AG04449 (cell line): ENCODE measurements around the gene UNC45A.

ENCODE experiments used
- CTCF ChIA-PET: fragments of 350-600 bp; formaldehyde crosslinking; extraction: SDS; loops from one replicate; lab custom pipeline; 2021; ENCODE audit warnings: antibody characterized with exemption; lab: Yijun Ruan, JAX
- POLR2A ChIA-PET: fragments of 400-600, 350-600 bp; formaldehyde crosslinking; extraction: SDS; loops from one replicate; lab custom pipeline; 2020; ENCODE audit warnings: antibody characterized with exemption, inconsistent platforms; lab: Yijun Ruan, JAX
- DNase-seq: peaks from one replicate; pipeline ENCODE4 v3.0.0-alpha.2; 2010; ENCODE audit warnings: low read depth, low spot score
- H3K4me3 ChIP-seq: 2 replicates; pipeline ENCODE4 v1.5.1; 2011; ENCODE audit warnings: low read depth, mild to moderate bottlenecking, control low read depth, low read length
- TF ChIP-seq, protein P1 (sequence below): IDR thresholded peaks from one replicate; pipeline ENCODE4 v1.5.1; 2011; ENCODE audit warnings: mild to moderate bottlenecking, moderate library complexity, low read length, control low read depth, inconsistent platforms; ENCODE audit not compliant: insufficient read depth; ENCODE audit errors: missing control alignments

UNC45A gene

DNA sequence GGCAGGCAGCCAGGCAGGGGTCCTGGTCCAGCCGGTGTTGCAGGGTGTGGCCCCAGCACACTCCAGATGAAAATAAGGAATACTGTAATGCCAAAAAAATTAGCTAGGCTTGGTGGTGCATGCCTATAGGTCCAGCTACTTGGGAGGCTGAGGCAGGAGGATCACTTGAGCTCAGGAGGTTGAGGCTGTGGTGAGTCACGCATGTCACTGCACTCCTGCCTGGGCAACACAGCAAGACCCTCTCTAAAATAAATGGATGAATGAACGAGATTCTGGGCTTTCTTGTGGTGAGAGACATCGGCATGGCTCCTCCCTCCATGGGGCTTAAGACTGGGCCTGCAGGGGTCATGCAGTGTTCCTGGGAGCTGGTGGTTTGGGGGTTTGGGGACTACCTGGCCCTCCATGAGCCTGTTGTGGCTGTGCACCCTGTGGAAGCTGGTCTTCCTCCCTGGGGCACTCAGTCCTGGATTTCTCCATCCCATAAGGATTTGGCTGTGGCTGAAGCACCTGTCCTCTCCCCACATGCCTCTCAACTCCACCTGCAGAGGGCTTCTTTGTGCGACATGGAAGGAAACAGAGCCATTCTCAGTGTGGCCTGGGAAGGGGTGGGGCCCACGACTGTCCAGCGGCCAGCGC lies 12.0 kb downstream of the UNC45A start:
- TF ChIP-seq, protein P1, sequence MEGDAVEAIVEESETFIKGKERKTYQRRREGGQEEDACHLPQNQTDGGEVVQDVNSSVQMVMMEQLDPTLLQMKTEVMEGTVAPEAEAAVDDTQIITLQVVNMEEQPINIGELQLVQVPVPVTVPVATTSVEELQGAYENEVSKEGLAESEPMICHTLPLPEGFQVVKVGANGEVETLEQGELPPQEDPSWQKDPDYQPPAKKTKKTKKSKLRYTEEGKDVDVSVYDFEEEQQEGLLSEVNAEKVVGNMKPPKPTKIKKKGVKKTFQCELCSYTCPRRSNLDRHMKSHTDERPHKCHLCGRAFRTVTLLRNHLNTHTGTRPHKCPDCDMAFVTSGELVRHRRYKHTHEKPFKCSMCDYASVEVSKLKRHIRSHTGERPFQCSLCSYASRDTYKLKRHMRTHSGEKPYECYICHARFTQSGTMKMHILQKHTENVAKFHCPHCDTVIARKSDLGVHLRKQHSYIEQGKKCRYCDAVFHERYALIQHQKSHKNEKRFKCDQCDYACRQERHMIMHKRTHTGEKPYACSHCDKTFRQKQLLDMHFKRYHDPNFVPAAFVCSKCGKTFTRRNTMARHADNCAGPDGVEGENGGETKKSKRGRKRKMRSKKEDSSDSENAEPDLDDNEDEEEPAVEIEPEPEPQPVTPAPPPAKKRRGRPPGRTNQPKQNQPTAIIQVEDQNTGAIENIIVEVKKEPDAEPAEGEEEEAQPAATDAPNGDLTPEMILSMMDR: no peak
- no peak for DNase-seq
- no peak overlapping the region for H3K4me3 ChIP-seq
- ChIA-PET POLR2A (interaction anchor here (1.4 to 1.7 kb wide), 2 partner anchors 9 to 12 kb away, joined by 4 to 7 read pairs; partner anchors contain the start of gene UNC45A), CTCF (interaction anchor here (20.3 to 21.6 kb wide), 2 partner anchors 3 to 8 kb away, joined by 479 read pairs; partner anchors contain the start of genes HDDC3, RCCD1 and UNC45A)

DNA sequence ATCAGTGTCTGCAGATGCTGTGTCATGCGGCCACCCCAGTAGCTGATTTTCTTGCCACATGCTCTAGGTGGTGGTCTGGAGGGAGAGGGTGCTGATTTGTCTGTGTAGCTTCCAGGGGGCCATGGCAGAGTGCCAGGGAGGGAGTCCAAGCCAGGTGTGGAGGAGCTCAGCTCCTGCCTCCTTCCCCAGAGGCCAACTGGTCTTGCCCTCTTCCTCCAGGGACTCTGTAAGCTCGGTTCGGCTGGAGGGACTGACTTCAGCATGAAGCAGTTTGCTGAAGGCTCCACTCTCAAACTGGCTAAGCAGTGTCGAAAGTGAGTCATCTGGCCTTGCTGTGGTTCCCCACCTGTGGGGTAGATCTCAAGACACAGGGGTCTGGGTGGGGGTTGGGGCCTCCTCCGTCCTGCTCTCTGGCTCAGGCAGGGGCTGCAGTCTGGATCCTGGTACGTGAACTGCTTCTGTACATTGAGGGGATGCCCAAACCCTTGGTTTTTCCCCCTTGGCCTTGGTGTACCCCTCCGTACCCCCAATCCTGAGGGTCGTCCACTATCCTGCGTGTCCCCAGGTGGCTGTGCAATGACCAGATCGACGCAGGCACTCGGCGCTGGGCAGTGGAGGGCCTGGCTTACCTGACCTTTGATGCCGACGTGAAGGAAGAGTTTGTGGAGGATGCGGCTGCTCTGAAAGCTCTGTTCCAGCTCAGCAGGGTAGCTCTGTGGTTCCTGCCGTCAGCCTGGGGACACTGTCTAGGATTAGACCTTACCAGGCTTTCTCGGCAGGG lies 12.7 kb downstream of the UNC45A start:
- ChIA-PET CTCF (interaction anchor here (20.3 to 21.6 kb wide), 2 partner anchors 3 to 9 kb away, joined by 479 read pairs; partner anchors contain the start of genes HDDC3, RCCD1 and UNC45A), POLR2A (interaction anchor here (0.5 to 1.7 kb wide), 3 partner anchors 8 to 12 kb away, joined by 3 to 7 read pairs (median 4); partner anchors contain the start of gene UNC45A)
- H3K4me3 ChIP-seq: no peak overlapping the region
- no peak for DNase-seq
- TF ChIP-seq, protein P1: no peak

DNA sequence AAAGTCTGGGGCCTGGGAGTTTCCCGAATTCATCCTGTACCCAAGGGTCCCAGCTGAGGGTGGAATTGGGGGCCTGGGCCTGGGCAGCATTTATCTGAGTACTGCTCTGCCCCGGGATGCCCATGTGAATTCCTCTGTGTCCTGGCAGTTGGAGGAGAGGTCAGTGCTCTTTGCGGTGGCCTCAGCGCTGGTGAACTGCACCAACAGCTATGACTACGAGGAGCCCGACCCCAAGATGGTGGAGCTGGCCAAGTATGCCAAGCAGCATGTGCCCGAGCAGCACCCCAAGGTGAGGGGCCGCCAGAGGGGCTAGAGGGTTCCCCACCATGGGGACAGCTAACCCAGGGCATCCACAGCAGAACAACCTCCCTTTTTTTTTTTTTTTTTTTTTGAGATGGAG lies 13.4 kb downstream of the UNC45A start:
- ChIA-PET CTCF (interaction anchor here (20.3 to 21.6 kb wide), 2 partner anchors 2 to 10 kb away, joined by 479 read pairs; partner anchors contain the start of genes HDDC3, RCCD1 and UNC45A), POLR2A (interaction anchor here (0.5 to 1.4 kb wide), 2 partner anchors 8 to 11 kb away, joined by 3 to 4 read pairs; no protein-coding TSS in a partner anchor)
- TF ChIP-seq, protein P1: no peak
- H3K4me3 ChIP-seq: no peak overlapping the region
- DNase-seq: no peak

DNA sequence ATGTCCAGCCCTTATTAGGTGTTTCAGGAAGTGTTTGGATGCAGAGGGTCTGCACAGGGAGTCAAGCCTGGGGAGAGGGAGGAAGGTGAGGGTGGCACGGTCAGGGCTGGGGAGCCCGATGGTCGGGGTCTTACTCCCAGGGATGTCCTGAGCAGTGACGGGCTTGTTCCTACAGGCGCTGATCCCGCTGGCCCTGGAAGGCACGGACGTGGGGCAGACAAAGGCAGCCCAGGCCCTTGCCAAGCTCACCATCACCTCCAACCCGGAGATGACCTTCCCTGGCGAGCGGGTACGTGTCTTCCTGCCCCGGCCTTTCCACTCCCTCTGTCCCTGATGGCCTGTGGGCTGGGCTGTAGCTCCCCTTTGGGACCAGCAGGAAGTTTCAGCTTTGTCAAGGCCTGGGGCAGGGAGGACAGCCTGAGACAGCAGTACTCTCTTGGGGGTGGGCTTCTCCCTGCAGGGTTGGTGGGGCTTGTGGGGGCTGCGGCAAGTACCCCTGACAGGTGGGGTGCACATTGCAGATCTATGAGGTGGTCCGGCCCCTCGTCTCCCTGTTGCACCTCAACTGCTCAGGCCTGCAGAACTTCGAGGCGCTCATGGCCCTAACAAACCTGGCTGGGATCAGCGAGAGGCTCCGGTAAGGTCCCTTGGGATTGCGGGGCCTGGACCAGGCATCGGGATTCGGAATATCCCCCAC lies 15.0 kb downstream of the UNC45A start:
- ChIA-PET CTCF (interaction anchor here (1.0 to 21.6 kb wide), 2 partner anchors 11 to 99 kb away, joined by 3 to 479 read pairs; partner anchors contain the start of genes HDDC3 and UNC45A), POLR2A (no interaction called here)
- TF ChIP-seq, protein P1: no peak
- DNase-seq: no peak
- H3K4me3 ChIP-seq: no peak overlapping the region

DNA sequence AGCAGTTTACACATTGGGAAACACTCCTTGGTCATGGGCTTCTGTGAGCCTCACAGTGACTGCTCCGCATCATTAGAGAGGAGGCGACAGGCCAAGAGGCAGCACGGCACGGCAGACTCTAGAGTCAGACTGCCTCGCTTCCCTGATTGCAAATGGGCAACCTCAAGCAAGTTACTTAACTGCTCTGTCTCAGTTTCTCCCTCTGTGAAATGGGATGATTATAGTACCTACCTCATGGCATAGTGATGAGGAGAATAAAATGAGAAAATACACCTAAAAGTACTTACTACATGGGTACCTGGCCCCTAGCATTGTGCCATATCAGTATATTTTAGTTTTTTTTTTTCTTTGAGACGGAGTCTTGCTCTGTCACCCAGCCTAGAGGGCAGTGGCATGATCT lies 15.6 kb downstream of the UNC45A start:
- no peak overlapping the region for H3K4me3 ChIP-seq
- no peak for DNase-seq
- CTCF ChIA-PET: interaction anchor here (21.6 kb wide), 1 partner anchor 12 kb away, joined by 479 read pairs; the partner anchor contains the start of genes HDDC3 and UNC45A
- TF ChIP-seq, protein P1: no peak
- POLR2A ChIA-PET: no interaction called here
